ELR (cell line): ENCODE data around the gene JPH4.
"Not testable (repeated sequence)": the region's sequence is repeated elsewhere in the genome, so short reads cannot be mapped to it uniquely, and the experiment has no call there.

Source experiments
- DNase-seq: peaks from one replicate; pipeline ENCODE4 v3.0.0-alpha.2; 2015; ENCODE audit warnings: low read depth

Gene JPH4

DNA sequence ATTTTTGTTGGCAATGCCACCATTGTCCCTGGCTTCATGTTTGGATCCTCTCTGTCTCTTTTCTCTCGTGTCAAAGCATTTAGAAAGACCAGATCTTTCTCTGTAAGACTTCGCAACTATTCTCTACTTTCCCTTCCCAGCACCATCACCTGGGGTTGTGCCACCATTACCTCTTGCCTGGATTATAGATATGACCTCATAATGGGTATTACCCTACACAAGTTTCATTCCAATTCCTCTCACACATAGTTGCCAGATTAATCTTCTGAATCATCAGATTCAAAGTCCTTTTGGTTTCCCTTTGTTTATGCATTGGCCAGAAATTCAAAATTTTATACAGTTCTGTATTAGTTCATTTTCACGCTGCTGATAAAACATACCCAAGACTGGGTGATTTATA lies 30.4 kb upstream of the JPH4 start:
- no peak for DNase-seq

DNA sequence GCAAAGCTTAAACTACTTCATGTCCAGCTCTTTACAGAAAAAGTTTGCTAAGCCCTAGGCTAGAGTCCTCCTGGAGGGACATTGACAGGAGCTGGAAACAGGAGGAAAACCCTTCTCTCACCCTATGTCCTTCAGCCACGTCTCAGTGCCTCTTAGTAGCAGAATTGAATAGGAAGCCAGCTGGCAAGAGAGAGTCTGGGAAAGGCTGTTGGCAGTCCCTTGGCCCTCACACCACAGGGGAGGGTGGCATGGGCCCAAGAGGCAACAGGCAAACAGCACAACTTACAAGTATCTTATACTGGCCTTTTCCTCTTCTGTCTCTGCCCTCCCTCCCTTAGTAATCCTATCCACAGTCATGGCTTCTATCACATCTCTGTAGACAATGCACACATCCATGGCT lies 29.9 kb upstream of the JPH4 start:
- no peak for DNase-seq

DNA sequence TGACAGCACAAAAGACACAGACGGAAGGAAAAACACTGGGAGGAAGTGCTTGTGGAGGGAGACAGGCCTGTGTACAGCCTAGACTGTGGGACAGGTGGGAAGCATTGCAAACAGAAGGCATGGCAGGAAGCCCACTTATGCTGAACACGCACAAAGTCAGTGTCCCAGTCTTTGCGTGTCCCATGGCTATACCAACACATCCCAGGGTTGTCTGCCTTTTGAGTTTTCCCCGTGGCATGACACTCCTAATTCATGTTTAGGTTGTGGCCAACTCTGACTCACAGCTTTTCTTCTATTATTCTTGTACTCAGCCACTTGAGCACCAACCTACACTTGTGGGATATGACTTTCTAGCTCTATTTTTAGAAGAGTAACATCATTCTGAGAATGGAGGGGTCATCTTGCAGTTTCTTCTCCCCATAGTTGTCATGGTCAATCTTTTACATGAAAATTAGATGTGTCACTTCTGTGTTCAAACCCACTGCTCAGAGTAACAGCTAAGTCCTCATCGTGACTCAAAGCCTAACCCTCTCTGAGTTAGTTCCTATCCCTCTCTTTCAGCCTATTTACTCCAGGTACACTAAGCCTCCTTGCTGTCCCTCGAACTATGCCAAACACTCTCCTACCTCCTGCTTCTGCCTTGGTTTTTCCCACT lies 27.5 kb upstream of the JPH4 start:
- DNase-seq: no peak

DNA sequence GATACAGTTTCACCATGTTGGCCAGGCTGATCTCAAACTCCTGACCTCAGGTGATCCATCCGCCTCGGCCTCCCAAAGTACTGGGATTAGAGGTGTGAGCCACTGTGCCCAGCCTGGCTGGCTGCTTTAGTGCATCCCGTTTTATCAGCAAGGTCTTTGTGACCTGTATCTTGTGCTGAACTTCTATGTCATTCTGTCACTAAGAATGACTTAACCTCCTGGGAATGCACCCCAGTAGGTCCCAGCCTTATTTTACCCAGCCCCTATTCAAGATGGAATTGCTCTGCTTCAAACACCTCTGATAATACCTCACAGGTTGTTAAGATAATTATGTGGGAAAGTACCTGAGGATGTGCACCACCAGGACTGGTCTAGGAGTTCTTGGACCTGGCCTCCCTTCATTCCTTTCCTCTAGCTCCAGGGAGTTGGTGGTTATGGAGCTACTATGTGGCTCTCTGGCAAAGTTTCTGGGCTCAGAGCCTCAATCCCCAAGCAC lies 26.1 kb upstream of the JPH4 start:
- no peak for DNase-seq

DNA sequence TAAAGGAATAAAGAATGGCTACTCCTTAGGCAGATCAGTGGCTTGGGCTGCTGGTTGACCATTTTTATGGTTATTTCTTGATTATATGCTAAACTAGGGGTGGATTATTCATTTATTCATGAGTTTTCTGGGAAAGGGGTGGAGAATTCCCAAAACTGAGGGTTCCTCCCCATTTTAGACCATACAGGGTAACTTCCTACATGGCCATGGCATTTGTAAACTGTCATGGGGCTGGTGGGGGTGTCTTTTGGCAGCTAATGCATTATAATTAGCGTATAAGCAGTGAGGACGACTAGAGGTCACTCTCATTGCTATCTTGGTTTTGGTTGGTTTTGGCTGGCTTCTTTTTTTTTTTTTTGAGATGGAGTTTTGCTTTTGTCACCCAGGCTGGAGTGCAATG lies 25.6 kb upstream of the JPH4 start:
- no peak for DNase-seq

DNA sequence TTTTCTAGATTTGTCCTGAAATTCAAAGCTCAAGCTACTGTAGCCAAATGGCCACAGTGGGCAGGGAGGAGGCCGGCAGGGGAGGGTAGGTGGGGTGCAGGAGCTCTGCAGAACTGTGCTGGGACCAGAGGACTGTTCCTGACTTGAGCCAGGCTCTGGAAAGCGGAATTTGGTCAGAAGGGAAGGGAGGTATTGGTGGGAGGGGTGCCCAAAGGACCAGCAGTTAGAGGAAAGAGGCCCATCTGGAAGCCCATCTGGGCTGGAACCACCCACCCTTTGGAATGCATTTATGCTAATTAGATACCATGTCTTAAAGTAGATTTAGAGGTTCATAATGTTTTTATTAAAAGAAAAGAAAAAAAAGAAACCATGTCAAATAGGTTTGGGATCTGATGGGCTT lies 24.5 kb upstream of the JPH4 start:
- DNase-seq: no peak

DNA sequence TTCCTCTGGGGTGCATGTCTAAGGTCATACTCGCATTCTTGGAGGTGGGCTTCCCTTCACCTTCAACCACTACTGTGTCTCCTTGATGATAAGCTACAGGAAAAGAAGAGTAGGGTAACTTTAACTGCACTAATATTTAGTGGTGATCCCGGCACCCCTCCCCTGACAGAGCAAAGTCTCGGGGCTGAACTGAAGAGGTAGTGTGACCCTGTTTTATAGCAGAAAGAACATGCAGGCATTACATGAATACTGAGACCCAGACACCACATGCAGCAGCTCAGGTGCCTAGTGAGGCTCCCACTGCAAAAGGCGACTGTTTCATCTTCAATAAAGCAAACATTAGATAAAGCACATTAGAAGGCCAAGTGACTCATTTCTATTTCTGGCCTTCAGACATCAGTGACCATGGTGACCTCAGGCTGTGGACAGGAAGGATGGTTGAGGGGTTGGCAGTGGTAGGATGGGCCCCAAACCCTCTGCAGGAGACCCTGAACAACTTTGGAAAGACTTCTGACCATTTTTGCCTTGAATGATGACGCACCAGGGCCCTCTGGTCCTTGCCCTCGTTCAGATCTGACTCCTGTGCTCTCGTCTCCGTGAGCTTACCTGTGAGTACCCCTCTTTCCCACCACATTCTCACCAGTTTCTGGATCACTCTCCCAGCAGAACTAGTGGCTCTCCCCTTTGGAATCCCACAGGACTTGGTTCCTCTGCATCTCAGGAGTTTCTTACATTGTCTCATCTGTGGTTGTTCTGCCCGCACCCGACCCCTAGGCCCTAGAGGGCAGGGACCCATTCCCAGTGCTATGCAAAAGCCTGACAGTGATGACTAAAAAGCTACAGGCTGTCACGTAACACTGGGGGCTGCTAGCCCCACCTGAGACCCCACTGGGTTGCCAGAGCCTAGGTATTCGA lies 23.8 kb upstream of the JPH4 start:
- no peak for DNase-seq

DNA sequence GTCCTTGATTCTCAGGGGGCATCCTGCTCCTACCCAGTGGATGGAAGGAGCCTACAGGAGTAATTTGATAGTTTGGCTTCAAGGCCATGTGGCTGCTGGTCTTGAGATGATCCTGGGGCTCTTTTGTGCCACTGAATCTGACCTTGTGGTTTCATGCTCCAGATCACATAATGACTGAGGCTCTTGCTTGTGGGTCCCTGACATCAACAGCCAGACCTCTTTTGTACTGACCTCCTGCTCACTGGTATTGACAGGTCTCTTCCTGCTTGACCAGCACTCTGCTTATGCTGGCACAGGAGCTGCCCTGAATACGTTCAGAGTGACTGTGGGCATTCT lies 23.2 kb upstream of the JPH4 start:
- no peak for DNase-seq

DNA sequence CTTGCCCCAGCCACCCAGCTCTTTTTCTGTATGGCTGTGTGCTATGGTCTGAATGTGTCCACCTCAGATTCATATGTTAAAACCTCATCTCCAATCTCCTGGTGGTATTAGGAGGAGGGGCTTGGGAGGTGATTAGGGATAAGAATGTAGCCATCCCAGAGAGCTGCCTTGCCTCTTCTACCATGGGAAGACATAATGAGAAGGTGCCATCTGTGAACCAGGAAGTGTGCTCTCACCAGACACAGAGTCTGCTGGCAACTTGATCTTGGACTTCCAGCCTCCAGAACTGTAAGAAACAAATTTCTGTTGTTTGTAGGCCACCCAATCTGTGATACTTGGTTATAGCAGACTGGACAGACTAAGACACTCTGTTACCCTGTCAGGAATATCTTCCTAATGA lies 22.8 kb upstream of the JPH4 start:
- no peak for DNase-seq

DNA sequence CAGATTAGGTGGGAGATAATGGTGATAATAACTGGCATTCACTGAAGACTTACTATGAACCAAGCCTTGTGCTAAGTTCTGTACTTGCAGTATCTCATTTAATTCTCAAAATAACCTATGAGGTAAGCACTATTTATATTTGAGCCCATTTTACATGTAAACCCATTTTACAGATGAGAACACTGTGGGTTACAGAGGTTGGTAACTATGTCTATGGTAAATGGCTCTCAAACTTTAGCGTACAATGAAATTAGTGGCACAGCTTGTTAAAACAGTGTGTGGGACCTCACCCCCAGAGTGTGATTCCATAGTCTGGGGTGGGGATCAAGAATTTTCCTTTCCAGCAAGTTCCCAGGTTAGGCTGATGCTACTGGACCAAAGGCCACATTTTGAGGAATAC lies 22.2 kb upstream of the JPH4 start:
- DNase-seq: no peak

DNA sequence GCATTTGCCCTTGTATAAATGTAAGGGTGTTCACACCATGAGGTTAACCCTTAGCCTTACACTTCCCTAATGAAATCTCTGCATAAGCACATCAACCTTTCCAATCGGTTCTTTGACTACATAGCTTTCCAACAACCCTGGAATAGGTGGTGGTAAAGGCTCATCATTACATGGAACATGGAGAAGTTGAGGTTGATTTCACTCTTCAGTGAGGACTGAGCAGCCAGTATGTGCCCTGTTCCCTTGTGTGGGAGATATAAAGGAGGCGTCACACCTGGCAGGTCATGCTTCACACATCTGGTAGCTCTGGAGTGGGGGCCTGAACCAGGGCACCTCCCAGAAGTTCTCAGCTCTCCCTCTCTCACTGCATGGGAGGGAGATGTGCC lies 21.7 kb upstream of the JPH4 start:
- no peak for DNase-seq

DNA sequence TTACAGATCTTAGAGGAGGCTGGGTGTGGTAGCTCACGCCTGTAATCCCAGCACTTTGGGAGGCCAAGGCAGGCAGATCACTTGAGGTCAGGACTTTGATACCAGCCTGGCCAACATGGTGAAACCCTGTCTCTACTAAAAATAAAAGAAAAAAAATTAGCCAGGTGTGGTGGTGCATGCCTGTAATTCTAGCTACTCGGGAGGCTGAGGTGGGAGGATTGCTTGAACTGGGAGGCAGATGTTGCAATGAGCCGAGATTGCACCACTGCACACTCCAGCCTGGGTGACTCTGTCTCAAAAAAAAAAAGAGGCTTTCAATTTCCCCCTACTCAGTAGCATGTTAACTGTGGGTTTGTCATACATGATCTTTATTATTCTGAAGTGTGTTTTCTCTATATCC lies 15.6 kb upstream of the JPH4 start:
- DNase-seq: not testable (repeated sequence)

DNA sequence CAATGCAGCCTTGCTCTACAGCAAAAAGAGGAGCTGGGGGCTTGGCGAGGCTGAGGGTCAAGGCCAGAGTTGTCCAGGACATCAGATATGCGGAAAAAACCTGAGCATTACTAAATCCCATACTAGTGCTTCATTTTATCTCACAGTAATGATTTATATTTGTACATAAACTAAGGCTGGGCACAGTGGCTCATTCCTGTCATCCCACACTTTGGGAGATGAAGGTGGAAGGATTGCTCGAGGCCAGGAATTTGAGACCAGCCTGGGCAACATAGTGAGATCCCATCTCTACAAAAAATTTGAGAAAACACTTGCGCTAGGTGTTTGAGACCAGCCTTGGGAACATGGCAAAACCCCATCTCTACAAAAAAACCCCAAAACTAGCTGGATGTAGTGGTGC lies 11.6 kb upstream of the JPH4 start:
- no peak for DNase-seq

DNA sequence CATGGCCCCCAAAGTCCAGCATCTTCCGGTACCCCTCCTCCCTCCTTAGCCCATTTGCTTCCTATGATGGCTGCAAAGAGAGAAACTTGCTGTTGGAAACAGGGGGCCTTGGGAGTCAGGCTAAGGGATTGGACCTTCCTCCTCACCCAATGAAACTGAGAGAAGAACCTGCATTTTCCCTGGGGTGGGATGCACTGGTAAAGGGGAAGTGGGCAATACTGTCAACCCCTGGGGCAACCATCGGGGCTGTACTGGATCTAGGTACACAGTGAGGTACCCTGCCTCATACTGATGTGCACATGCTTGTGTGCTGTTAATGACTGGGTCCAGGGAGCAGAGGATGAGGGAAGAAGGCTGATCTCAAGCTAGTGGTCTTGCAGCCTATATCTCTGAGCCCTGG lies 11.0 kb upstream of the JPH4 start:
- no peak for DNase-seq

DNA sequence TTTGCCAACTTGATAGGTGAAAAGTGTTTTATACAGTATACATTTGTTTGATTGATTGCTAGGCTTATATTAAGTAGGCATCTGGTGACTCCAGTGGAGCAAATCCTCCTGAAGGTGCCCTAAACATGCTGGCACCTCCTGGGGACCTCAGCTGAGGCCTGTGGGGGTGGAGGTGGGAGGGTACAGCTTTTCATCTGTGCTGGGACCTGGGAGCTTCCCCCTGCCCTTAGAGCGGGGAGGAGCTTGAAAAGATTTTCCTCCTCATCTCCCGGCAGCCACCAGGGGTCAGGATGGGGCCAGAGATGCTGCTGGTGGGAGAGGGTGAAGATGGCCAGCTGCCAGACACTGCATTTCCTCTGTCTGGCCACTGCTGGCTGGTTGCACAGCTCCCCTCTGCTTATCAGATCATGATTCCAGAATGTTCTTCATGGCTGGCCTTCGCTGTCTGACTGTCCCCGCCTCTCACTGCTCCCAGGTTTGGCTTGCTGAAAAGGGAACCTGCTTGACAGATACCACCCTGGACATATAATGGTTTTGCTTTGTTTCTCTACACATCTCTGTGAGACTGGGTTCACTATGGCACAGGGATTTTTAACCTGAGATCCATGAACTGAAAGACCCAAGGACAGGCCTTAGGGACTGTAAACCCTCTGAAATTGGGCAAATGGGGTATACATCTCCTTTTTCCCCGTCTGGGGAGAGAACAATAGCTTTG lies 10.5 kb upstream of the JPH4 start:
- peak; percentile 86 for DNase-seq

DNA sequence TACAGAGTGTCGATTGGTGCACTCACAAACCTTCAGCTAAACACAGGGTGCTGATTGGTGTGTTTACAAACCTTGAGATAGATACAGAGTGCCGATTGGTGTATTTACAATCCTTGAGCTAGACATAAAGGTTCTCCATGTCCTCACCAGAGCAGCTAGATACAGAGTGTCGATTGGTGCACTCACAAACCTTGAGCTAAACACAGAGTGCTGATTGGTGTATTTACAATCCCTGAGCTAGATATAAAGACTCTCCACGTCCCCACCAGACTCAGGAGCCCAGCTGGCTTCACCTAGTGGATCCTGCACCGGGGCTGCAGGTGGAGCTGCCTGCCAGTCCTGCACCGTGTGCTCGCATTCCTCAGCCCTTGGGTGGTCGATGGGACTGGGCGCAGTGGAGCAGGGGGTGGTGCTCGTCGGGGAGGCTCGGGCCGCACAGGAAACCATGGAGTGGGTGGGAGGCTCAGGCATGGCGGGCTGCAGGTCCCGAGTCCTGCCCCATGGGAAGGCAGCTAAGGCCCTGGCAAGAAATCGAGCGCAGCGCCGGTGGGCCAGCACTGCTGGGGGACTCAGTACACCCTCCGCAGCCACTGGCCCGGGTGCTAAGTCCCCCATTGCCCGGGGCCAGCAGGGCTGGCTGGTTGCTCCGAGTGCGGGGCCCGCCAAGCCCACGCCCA lies 6.1 kb upstream of the JPH4 start:
- DNase-seq: not testable (repeated sequence)

DNA sequence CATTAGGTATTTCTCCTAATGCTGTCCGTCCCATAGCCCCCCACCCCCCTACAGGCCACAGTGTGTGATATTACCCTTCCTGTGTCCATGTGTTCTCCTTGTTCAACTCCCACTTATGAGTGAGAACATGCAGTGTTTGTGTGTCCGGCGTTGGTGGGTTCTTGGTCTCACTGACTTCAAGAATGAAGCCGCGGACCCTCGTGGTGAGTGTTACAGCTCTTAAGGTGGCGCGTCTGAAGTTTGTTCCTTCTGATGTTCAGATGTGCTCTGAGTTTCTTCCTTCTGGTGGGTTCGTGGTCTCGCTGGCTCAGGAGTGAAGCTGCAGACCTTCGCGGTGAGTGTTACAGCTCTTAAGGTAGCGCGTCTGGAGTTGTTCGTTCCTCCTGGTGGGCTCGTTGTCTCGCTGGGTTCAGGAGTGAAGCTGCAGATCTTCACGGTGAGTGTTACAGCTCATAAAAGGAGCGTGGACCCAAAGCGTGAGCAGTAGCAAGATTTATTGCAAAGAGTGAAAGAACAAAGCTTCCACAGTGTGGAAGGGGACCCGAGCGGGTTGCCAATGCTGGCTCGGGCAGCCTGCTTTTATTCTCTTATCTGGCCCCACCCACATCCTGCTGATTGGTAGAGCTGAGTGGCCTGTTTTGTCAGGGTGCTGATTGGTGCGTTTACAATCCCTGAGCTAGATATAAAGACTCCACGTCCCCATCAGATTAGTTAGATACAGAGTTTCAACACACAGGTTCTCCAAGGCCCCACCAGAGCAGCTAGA lies 5.4 kb upstream of the JPH4 start:
- not testable (repeated sequence) for DNase-seq

DNA sequence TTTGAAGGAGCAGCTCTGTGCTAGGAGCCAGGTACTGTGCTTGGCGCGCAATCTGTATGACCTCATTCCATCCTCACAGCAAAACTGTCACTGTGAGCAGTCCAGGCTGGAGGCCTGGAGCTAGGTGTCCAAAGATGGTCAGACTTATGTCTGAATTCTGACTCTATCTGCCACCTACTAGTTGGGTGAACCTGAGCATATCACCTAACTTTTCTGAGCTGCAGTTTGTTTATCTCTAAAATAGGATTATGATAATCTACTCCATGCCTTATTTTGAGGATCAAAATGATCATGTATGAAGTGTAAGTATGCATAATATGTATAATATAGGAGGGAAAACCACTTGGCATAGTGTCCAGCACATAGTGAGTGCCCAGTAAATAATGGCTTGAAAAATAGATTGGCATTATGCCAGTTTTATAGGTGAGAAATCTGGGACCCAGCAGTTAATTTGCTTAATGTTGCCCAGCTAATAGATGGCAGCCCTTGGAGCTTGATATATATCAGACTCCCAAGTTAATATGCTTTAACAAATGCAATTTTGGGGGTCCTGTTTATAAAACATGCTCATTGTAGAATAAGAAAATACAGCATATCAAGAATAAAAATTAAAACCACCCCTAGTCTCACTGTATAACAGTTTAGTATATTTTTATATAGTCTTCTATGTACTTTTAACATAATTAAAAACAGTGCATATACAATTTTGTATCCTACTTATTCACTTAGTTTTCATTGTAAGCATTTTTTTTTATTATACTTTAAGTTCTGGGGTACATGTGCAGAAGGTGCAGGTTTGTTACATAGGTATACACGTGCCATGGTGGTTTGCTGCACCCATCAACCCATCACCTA lies 4.5 kb upstream of the JPH4 start:
- DNase-seq: no peak

DNA sequence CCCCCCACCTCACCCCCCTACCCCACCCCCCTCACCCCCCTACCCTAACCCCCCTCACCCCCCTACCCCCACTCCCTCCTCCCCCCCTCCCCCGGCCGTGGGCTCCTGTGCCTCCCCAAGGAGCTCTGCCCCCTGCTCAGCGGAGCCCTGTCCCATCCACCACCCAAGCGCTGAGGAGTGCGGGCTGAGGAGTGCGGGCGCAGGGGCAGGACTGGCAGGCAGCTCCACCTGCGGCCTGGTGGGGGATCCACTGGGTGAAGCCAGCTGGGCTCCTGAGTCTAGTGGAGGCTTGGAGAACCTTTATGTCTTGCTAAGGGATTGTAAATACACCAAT lies 2.3 kb upstream of the JPH4 start:
- no peak for DNase-seq

DNA sequence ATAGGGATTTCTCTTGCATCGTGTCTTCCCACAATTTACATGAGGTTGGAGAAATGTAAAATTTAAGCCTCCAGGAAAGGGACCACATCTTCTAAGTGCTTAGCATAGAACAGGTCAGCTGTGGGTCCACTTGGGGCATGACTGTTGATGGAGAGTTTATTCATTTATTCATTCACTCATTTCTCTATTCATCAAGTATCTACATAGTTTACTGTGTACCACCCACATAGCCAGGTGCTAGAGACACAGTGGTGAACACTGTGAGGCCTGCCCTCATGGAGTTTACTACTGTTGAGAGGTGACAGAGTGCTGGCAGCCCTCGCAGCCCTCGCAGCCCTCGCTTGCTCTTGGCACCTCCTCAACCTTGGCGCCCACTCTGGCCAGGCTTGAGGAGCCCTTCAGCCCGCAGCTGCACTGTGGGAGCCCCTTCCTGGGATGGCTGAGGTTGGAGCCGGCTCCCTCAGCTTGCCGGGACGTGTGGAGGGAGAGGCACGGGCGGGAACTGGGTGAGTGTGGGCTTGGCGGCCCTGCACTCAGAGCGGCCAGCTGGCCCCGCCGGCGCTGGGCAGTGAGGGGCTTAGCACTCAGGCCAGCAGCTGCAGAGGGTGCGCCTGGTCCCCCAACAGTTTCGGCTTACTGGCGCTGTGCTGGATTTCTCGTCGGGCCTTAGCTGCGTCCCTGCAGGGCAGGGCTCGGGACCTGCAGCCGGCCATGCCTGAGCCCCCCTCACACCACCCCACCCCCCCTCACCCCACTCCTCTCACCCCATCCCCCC lies 1.7 kb upstream of the JPH4 start:
- no peak for DNase-seq
